Stimulated activated CD4-positive, alpha-beta T cell treated with anti-CD3 and anti-CD28 coated beads, Interleukin-12 subunit alpha, Interleukin-12 subunit beta, amount 100 ng/mL, for 48 hours (primary cell): Measurements from ENCODE around the gene GJB5.

ENCODE experiments used
- DNase-seq, 3 donors: peaks; one replicate each; pipeline ENCODE4 v3.0.0-alpha.2; 2020; ENCODE audit warnings: low read depth in 2 of 3, low spot score in 1 of 3

GJB5 gene

GRCh38 chr1:34774957-34775356 is 20.1 kb downstream of the GJB5 start:
- no peak for DNase-seq

GRCh38 chr1:34776911-34777310 is 22.1 kb downstream of the GJB5 start:
- DNase-seq: no peak

- no peak for DNase-seq
These were observed 22.9 kb downstream of the GJB5 start for GRCh38 chr1:34777519-34778321.

GRCh38 chr1:34778381-34778780 is 23.5 kb downstream of the GJB5 start:
- DNase-seq: no peak

- no peak for DNase-seq
These were observed 24.2 kb downstream of the GJB5 start for GRCh38 chr1:34779005-34779404.

GRCh38 chr1:34779526-34779925 is 24.7 kb downstream of the GJB5 start:
- no peak for DNase-seq

GRCh38 chr1:34779962-34780361 is 25.1 kb downstream of the GJB5 start:
- DNase-seq: no peak

- no peak for DNase-seq
These were observed 25.7 kb downstream of the GJB5 start for GRCh38 chr1:34780528-34780927.

GRCh38 chr1:34781071-34781843 is 26.4 kb downstream of the GJB5 start, which contains the start of gene GJB3:
TSS of gene GJB3 (plus strand) at chr1:34781214. CDS start at chr1:34784763, 3,549 bp downstream.
- DNase-seq: no peak

- DNase-seq: no peak
These were observed 27.1 kb downstream of the GJB5 start for GRCh38 chr1:34781844-34782391.

GRCh38 chr1:34784751-34785221 is 29.9 kb downstream of the GJB5 start:
- no peak for DNase-seq

GRCh38 chr1:34785231-34785874 is 30.5 kb downstream of the GJB5 start:
- DNase-seq: no peak

GRCh38 chr1:34785875-34786470 is 31.1 kb downstream of the GJB5 start:
- no peak for DNase-seq

GRCh38 chr1:34786521-34787325 is 31.9 kb downstream of the GJB5 start:
- DNase-seq: peak; percentile 50 to 64 (median 58)

GRCh38 chr1:34787461-34788420 is 32.9 kb downstream of the GJB5 start:
- no peak for DNase-seq

GRCh38 chr1:34790985-34791384 is 36.1 kb downstream of the GJB5 start:
- no peak for DNase-seq

GRCh38 chr1:34792424-34792823 is 37.6 kb downstream of the GJB5 start:
- DNase-seq: no peak

- no peak for DNase-seq
These were observed 38.3 kb downstream of the GJB5 start, which contains the start of gene GJA4 for GRCh38 chr1:34792868-34793727. TSS of gene GJA4 (plus strand) at chr1:34792999. CDS start at chr1:34794214, 1,215 bp downstream.
